ENCODE measurements around the gene BLACAT1.
A peak's percentile ranks its signal among the peaks of the same experiment; 100 is the strongest.

The BLACAT1 gene

GRCh38 chr1:205420938-205421337 is 34.9 kb downstream of the BLACAT1 start:
- TF ChIP-seq ZFX (IDR thresholded peaks at IDR 0.05; ENCODE audit: borderline replicate concordance) (no peak), CTCF (IDR thresholded peaks at IDR 0.05) (no peak)
- no peak overlapping the region for H3K27ac ChIP-seq

- TF ChIP-seq ZFX (IDR thresholded peaks at IDR 0.05; ENCODE audit: borderline replicate concordance) (no peak), CTCF (IDR thresholded peaks at IDR 0.05) (no peak)
- no peak overlapping the region for H3K27ac ChIP-seq
Observed at GRCh38 chr1:205417870-205418635, 37.8 kb downstream of the BLACAT1 start.

- H3K27ac ChIP-seq = no peak overlapping the region
- TF ChIP-seq CTCF (IDR thresholded peaks at IDR 0.05) (no peak), ZFX (IDR thresholded peaks at IDR 0.05; ENCODE audit: borderline replicate concordance) (no peak)
Observed at GRCh38 chr1:205416322-205416721, 39.5 kb downstream of the BLACAT1 start.

- no peak overlapping the region for H3K27ac ChIP-seq
- TF ChIP-seq ZFX (IDR thresholded peaks at IDR 0.05; ENCODE audit: borderline replicate concordance) = no peak
Observed at GRCh38 chr1:205410581-205411298, 45.1 kb downstream of the BLACAT1 start.

GRCh38 chr1:205407970-205408369 is 47.9 kb downstream of the BLACAT1 start:
- TF ChIP-seq ZFX (IDR thresholded peaks at IDR 0.05; ENCODE audit: borderline replicate concordance) (no peak), CTCF (IDR thresholded peaks at IDR 0.05) (no peak)
- H3K27ac ChIP-seq = no peak overlapping the region

- H3K27ac ChIP-seq = peak overlapping the region; percentile 51; the same call in 1 of the 2 replicates
Observed at GRCh38 chr1:205406252-205406651, 49.6 kb downstream of the BLACAT1 start.

All from 22Rv1 (cell line).